Measurements from ENCODE around the gene NSFL1C. TPM values are rescaled to one million over a fixed set of nuclear protein-coding genes. Genes with fewer than 3 reads are reported as not detected.

The NSFL1C gene
- total and polyA plus RNA-seq, 5 donors from 2014 or later = 64.0 to 95.8 (median 90.4) TPM

GRCh38 chr20:1417790-1418189, 48.9 kb downstream of the NSFL1C start:
- Histone ChIP-seq H3K4me1 (ENCODE audit: control insufficient read depth, insufficient read depth, low read length, poor library complexity, severe bottlenecking) (no peaks in the 10 kb centered on the region), H3K9me3 (ENCODE audit: control insufficient read depth in 2 of 2, low read length in 2 of 2) (peaks cover 32 to 35% of the 10 kb centered on the region in 2 experiments), H3K36me3 (ENCODE audit: control insufficient read depth, insufficient read depth, low read length) (no peaks in the 10 kb centered on the region), H3K27ac (ENCODE audit: insufficient read depth, low read length, poor library complexity, severe bottlenecking) (no peak overlapping the region), H3K4me3 (ENCODE audit: low read depth, low read length) (no peak overlapping the region), H3K27me3 (ENCODE audit: control insufficient read depth, insufficient read depth, low read length) (no peaks in the 10 kb centered on the region)
- Mint-ChIP-seq H3K27ac (no peak overlapping the region), H3K36me3 (peaks cover 6% of the 10 kb centered on the region), H3K4me3 (no peak overlapping the region), H3K9me3 (peaks cover 0 to 39% (median 11%) of the 10 kb centered on the region in 7 donors), H3K27me3 (peaks cover 17% of the 10 kb centered on the region), H3K4me1 (peaks cover 0 to 7% (median 1%) of the 10 kb centered on the region in 4 donors)
- DNase-seq = no peak
- no peak for ATAC-seq (ENCODE audit: low read depth in 2 of 2)

DNA sequence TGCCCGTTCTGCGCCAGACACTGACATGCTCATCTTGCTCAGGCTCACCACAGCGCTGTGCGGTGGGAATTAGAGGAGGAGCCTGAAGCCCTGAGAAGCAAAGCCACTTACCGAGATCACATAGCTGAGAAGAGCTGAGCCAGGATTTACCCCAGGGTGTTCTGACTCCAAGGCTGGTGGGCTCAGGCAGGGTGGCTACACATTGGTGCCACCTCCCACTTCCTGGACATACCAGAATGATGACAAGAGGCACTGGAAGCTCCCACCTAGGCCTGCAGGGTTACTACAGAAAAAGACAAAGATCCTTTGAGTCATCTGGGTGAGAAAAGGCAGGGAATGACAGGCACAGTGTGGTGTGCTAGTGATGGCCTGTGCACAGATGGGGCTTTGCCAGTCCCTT, 49.4 kb downstream of the NSFL1C start:
- Mint-ChIP-seq H3K27ac (peak overlapping the region in 1 of 3 donors; percentile 21), H3K36me3 (peaks cover 5% of the 10 kb centered on the region), H3K9me3 (peaks cover 0 to 39% (median 11%) of the 10 kb centered on the region in 7 donors), H3K4me3 (no peak overlapping the region), H3K4me1 (peaks cover 0 to 5% (median 0%) of the 10 kb centered on the region in 4 donors), H3K27me3 (peaks cover 19% of the 10 kb centered on the region)
- Histone ChIP-seq H3K9me3 (ENCODE audit: control insufficient read depth in 2 of 2, low read length in 2 of 2) (peaks cover 32 to 35% of the 10 kb centered on the region in 2 experiments), H3K27me3 (ENCODE audit: control insufficient read depth, insufficient read depth, low read length) (peaks cover 2% of the 10 kb centered on the region), H3K4me1 (ENCODE audit: control insufficient read depth, insufficient read depth, low read length, poor library complexity, severe bottlenecking) (no peaks in the 10 kb centered on the region), H3K36me3 (ENCODE audit: control insufficient read depth, insufficient read depth, low read length) (no peaks in the 10 kb centered on the region), H3K4me3 (ENCODE audit: low read depth, low read length) (no peak overlapping the region), H3K27ac (ENCODE audit: insufficient read depth, low read length, poor library complexity, severe bottlenecking) (no peak overlapping the region)
- ATAC-seq (ENCODE audit: low read depth in 2 of 2) = no peak
- DNase-seq = no peak

GRCh38 chr20:1415667-1416468, 50.8 kb downstream of the NSFL1C start:
- peaks cover 0 to 28% (median 9%) of the 10 kb centered on the region in 7 donors for H3K9me3 Mint-ChIP-seq
- Histone ChIP-seq H3K4me1 (ENCODE audit: control insufficient read depth, insufficient read depth, low read length, poor library complexity, severe bottlenecking) (no peaks in the 10 kb centered on the region), H3K27me3 (ENCODE audit: control insufficient read depth, insufficient read depth, low read length) (peaks cover 4% of the 10 kb centered on the region), H3K36me3 (ENCODE audit: control insufficient read depth, insufficient read depth, low read length) (no peaks in the 10 kb centered on the region), H3K4me3 (ENCODE audit: low read depth, low read length) (no peak overlapping the region), H3K9me3 (ENCODE audit: control insufficient read depth in 2 of 2, low read length in 2 of 2) (peaks cover 27 to 30% of the 10 kb centered on the region in 2 experiments), H3K27ac (ENCODE audit: insufficient read depth, low read length, poor library complexity, severe bottlenecking) (no peak overlapping the region)
- H3K27ac Mint-ChIP-seq = no peak overlapping the region
- DNase-seq (no peak), ATAC-seq (ENCODE audit: low read depth in 2 of 2) (no peak)
- H3K4me1 Mint-ChIP-seq = peaks cover 0 to 3% (median 0%) of the 10 kb centered on the region in 4 donors
- no peak overlapping the region for H3K4me3 Mint-ChIP-seq
- H3K27me3 Mint-ChIP-seq = peaks cover 26% of the 10 kb centered on the region
- no peaks in the 10 kb centered on the region for H3K36me3 Mint-ChIP-seq

DNA sequence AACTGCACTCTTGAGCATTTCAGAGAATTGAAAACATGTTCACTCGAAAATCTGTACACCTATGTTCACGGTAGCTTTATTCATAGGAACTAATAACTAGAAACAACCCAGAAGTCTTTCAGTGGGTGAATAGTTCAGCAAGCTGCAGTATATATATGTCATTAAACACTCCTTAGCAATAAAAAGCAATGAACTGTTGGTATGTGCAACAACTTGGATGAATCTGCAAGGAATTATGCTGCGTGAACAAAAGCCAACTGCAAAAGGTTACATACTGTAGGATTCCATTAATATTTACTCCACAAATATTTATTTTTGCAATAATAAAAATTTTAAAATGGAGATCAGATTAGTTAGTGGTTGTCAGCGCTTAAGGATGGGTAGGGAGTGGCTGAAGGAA, 51.7 kb downstream of the NSFL1C start:
- Histone ChIP-seq H3K36me3 (ENCODE audit: control insufficient read depth, insufficient read depth, low read length) (no peaks in the 10 kb centered on the region), H3K27me3 (ENCODE audit: control insufficient read depth, insufficient read depth, low read length) (peaks cover 7% of the 10 kb centered on the region), H3K4me1 (ENCODE audit: control insufficient read depth, insufficient read depth, low read length, poor library complexity, severe bottlenecking) (no peaks in the 10 kb centered on the region), H3K4me3 (ENCODE audit: low read depth, low read length) (no peak overlapping the region), H3K9me3 (ENCODE audit: control insufficient read depth in 2 of 2, low read length in 2 of 2) (peaks cover 21% of the 10 kb centered on the region in 2 experiments), H3K27ac (ENCODE audit: insufficient read depth, low read length, poor library complexity, severe bottlenecking) (no peak overlapping the region)
- H3K9me3 Mint-ChIP-seq = peaks cover 0 to 19% (median 5%) of the 10 kb centered on the region in 7 donors
- no peaks in the 10 kb centered on the region for H3K36me3 Mint-ChIP-seq
- H3K4me3 Mint-ChIP-seq = no peak overlapping the region
- H3K27me3 Mint-ChIP-seq = peaks cover 26% of the 10 kb centered on the region
- H3K27ac Mint-ChIP-seq = no peak overlapping the region
- ATAC-seq (ENCODE audit: low read depth in 2 of 2) = no peak
- peaks cover 0 to 3% (median 0%) of the 10 kb centered on the region in 4 donors for H3K4me1 Mint-ChIP-seq
- DNase-seq = no peak

DNA sequence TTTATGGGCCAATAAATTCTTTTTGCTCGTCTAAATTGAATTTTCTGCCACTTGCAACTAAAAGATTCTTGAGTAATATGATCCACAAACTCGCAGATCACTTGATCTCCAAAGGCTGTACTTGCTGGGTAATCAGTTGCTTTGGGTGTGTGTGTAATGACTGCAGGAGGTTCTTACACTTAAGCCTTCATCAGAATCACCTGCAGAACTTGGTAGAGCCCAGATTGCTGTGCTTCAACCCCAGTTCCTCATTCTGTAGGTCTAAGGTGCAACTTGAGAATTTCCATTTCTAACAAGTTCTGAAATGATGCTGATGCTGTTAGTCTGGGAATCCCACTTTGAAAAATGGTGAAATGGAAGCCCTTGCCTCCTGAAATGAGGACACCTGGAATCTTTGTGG, 60.8 kb downstream of the NSFL1C start:
- Mint-ChIP-seq H3K4me1 (peaks cover 0 to 8% (median 2%) of the 10 kb centered on the region in 4 donors), H3K27ac (no peak overlapping the region)

GRCh38 chr20:1403624-1404023, 63.0 kb downstream of the NSFL1C start:
- Histone ChIP-seq H3K4me1 (ENCODE audit: control insufficient read depth, insufficient read depth, low read length, poor library complexity, severe bottlenecking) (no peaks in the 10 kb centered on the region), H3K4me3 (ENCODE audit: low read depth, low read length) (no peak overlapping the region), H3K27ac (ENCODE audit: insufficient read depth, low read length, poor library complexity, severe bottlenecking) (no peak overlapping the region), H3K27me3 (ENCODE audit: control insufficient read depth, insufficient read depth, low read length) (peaks cover 7% of the 10 kb centered on the region), H3K9me3 (ENCODE audit: control insufficient read depth in 2 of 2, low read length in 2 of 2) (no peaks in the 10 kb centered on the region), H3K36me3 (ENCODE audit: control insufficient read depth, insufficient read depth, low read length) (no peaks in the 10 kb centered on the region)
- Mint-ChIP-seq H3K36me3 (no peaks in the 10 kb centered on the region), H3K4me3 (no peak overlapping the region), H3K4me1 (peaks cover 0 to 8% (median 2%) of the 10 kb centered on the region in 4 donors), H3K27me3 (peaks cover 48% of the 10 kb centered on the region), H3K9me3 (peaks cover 0 to 3% (median 0%) of the 10 kb centered on the region in 7 donors), H3K27ac (no peak overlapping the region)
- DNase-seq (no peak), ATAC-seq (ENCODE audit: low read depth in 2 of 2) (no peak)

More for the DNA sequence above, 60.8 kb downstream of the NSFL1C start:
- ATAC-seq (ENCODE audit: low read depth in 2 of 2) = no peak
- H3K9me3 ChIP-seq (ENCODE audit: control insufficient read depth in 2 of 2, low read length in 2 of 2) = peaks cover 0 to 1% of the 10 kb centered on the region in 2 experiments
- no peak overlapping the region for H3K4me3 ChIP-seq (ENCODE audit: low read depth, low read length)
- no peaks in the 10 kb centered on the region for H3K4me1 ChIP-seq (ENCODE audit: control insufficient read depth, insufficient read depth, low read length, poor library complexity, severe bottlenecking)
- Mint-ChIP-seq H3K9me3 (peaks cover 0 to 3% (median 0%) of the 10 kb centered on the region in 7 donors), H3K4me3 (no peak overlapping the region), H3K27me3 (peaks cover 32% of the 10 kb centered on the region), H3K36me3 (no peaks in the 10 kb centered on the region)
- no peak overlapping the region for H3K27ac ChIP-seq (ENCODE audit: insufficient read depth, low read length, poor library complexity, severe bottlenecking)
- peaks cover 10% of the 10 kb centered on the region for H3K27me3 ChIP-seq (ENCODE audit: control insufficient read depth, insufficient read depth, low read length)
- DNase-seq = no peak
- H3K36me3 ChIP-seq (ENCODE audit: control insufficient read depth, insufficient read depth, low read length) = no peaks in the 10 kb centered on the region

GRCh38 chr20:1402149-1402548, 64.5 kb downstream of the NSFL1C start:
- H3K4me1 Mint-ChIP-seq = peaks cover 0 to 9% (median 2%) of the 10 kb centered on the region in 4 donors
- no peaks in the 10 kb centered on the region for H3K36me3 Mint-ChIP-seq
- Histone ChIP-seq H3K4me3 (ENCODE audit: low read depth, low read length) (no peak overlapping the region), H3K9me3 (ENCODE audit: control insufficient read depth in 2 of 2, low read length in 2 of 2) (no peaks in the 10 kb centered on the region), H3K27me3 (ENCODE audit: control insufficient read depth, insufficient read depth, low read length) (peaks cover 7% of the 10 kb centered on the region), H3K27ac (ENCODE audit: insufficient read depth, low read length, poor library complexity, severe bottlenecking) (no peak overlapping the region), H3K4me1 (ENCODE audit: control insufficient read depth, insufficient read depth, low read length, poor library complexity, severe bottlenecking) (no peaks in the 10 kb centered on the region), H3K36me3 (ENCODE audit: control insufficient read depth, insufficient read depth, low read length) (no peaks in the 10 kb centered on the region)
- H3K4me3 Mint-ChIP-seq = no peak overlapping the region
- DNase-seq (no peak), ATAC-seq (ENCODE audit: low read depth in 2 of 2) (no peak)
- H3K27ac Mint-ChIP-seq = no peak overlapping the region
- peaks cover 54% of the 10 kb centered on the region for H3K27me3 Mint-ChIP-seq
- H3K9me3 Mint-ChIP-seq = peaks cover 0 to 3% (median 0%) of the 10 kb centered on the region in 7 donors
